ENCODE data around the gene CCNH.

The CCNH gene

DNA sequence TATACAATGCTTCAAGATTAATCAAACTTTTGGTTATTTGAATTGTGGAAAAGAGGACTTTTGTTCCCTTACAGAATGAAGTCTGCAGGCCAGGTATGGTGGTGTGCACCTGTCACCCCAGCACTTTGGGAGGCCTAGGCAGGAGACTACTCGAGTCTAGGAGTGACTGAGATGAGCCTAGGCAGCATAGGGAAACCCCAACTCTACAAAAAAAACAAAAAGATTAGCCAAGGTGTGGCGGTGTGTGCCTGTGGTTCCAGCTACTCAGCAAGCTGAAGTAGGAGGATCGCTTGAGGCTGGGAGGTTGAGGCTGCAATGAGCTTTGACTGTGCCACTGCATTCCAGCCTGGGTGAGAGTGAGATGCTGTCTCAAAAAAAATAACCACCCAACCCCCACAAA, 9.3 kb downstream of the CCNH start (continued):
- TF ChIP-seq, protein P1, sequence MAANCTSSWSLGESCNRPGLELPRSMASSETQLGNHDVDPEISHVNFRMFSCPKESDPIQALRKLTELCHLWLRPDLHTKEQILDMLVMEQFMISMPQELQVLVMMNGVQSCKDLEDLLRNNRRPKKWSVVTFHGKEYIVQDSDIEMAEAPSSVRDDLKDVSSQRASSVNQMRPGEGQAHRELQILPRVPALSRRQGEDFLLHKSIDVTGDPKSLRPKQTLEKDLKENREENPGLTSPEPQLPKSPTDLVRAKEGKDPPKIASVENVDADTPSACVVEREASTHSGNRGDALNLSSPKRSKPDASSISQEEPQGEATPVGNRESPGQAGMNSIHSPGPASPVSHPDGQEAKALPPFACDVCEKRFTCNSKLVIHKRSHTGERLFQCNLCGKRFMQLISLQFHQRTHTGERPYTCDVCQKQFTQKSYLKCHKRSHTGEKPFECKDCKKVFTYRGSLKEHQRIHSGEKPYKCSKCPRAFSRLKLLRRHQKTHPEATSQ (tag by site-specific recombination; IDR thresholded peaks at IDR 0.05) = no peak
- TF ChIP-seq ZNF791 (tag by site-specific recombination; IDR thresholded peaks at IDR 0.05) = no peak
- TF ChIP-seq, protein P2, sequence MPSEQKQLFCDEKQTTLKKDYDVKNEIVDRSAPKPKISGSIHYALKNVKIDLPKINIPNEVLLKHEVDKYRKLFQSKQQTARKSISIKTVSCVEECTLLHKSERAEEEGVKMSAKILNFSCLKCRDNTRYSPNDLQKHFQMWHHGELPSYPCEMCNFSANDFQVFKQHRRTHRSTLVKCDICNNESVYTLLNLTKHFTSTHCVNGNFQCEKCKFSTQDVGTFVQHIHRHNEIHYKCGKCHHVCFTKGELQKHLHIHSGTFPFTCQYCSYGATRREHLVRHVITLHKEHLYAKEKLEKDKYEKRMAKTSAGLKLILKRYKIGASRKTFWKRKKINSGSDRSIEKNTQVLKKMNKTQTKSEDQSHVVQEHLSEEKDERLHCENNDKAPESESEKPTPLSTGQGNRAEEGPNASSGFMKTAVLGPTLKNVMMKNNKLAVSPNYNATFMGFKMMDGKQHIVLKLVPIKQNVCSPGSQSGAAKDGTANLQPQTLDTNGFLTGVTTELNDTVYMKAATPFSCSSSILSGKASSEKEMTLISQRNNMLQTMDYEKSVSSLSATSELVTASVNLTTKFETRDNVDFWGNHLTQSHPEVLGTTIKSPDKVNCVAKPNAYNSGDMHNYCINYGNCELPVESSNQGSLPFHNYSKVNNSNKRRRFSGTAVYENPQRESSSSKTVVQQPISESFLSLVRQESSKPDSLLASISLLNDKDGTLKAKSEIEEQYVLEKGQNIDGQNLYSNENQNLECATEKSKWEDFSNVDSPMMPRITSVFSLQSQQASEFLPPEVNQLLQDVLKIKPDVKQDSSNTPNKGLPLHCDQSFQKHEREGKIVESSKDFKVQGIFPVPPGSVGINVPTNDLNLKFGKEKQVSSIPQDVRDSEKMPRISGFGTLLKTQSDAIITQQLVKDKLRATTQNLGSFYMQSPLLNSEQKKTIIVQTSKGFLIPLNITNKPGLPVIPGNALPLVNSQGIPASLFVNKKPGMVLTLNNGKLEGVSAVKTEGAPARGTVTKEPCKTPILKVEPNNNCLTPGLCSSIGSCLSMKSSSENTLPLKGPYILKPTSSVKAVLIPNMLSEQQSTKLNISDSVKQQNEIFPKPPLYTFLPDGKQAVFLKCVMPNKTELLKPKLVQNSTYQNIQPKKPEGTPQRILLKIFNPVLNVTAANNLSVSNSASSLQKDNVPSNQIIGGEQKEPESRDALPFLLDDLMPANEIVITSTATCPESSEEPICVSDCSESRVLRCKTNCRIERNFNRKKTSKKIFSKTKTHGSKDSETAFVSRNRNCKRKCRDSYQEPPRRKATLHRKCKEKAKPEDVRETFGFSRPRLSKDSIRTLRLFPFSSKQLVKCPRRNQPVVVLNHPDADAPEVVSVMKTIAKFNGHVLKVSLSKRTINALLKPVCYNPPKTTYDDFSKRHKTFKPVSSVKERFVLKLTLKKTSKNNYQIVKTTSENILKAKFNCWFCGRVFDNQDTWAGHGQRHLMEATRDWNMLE (tag by site-specific recombination; conservative IDR thresholded peaks at IDR 0.05; ENCODE audit: low read depth) = no peak

DNA sequence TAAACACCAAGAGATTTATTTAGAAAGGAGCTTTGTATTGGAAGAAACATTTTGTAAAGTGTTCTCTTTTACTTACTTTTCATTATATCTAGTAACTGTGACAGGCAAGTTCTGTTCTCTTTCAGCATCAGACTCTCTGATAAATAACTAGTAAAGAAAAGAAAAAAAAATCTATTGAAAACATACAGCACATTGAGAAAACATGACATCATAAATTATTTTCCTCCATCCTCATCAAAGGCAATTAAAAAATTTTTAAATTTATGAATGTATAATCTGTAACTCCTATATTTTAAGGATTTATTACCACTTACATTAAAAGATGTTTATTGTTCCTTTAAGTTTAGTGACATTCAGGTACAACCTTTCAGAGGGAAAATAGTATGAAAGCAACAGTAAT, 11.1 kb downstream of the CCNH start:
- no peaks in the 10 kb centered on the region for H3K9me3 ChIP-seq (ENCODE audit: control insufficient read depth, insufficient read depth, low read depth, low read length)
- H3K4me3 ChIP-seq (ENCODE audit: low read depth, low read length) = no peak overlapping the region
- no peak overlapping the region for H3K27ac ChIP-seq (ENCODE audit: extremely low read depth, low read depth, low read length)
- CTCF ChIA-PET = interaction anchor here (1.0 to 1.4 kb wide), 2 partner anchors 11 to 520 kb away, joined by 3 read pairs; partner anchors contain the start of gene CCNH
- H3K36me3 ChIP-seq (ENCODE audit: control insufficient read depth in 2 of 2, insufficient read depth in 1 of 2, low read length in 2 of 2) = peaks cover 61 to 97% of the 10 kb centered on the region in 2 experiments
- TF ChIP-seq, protein P3, sequence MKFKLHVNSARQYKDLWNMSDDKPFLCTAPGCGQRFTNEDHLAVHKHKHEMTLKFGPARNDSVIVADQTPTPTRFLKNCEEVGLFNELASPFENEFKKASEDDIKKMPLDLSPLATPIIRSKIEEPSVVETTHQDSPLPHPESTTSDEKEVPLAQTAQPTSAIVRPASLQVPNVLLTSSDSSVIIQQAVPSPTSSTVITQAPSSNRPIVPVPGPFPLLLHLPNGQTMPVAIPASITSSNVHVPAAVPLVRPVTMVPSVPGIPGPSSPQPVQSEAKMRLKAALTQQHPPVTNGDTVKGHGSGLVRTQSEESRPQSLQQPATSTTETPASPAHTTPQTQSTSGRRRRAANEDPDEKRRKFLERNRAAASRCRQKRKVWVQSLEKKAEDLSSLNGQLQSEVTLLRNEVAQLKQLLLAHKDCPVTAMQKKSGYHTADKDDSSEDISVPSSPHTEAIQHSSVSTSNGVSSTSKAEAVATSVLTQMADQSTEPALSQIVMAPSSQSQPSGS (tag by site-specific recombination; IDR thresholded peaks at IDR 0.05; ENCODE audit: low read depth) = peak; percentile 61
- TF ChIP-seq ZFP37 (tag by site-specific recombination; IDR thresholded peaks at IDR 0.05) = no peak
- POLR2A ChIA-PET = no interaction called here
- no peaks in the 10 kb centered on the region for H3K4me1 ChIP-seq (ENCODE audit: control insufficient read depth, insufficient read depth, low read length)

DNA sequence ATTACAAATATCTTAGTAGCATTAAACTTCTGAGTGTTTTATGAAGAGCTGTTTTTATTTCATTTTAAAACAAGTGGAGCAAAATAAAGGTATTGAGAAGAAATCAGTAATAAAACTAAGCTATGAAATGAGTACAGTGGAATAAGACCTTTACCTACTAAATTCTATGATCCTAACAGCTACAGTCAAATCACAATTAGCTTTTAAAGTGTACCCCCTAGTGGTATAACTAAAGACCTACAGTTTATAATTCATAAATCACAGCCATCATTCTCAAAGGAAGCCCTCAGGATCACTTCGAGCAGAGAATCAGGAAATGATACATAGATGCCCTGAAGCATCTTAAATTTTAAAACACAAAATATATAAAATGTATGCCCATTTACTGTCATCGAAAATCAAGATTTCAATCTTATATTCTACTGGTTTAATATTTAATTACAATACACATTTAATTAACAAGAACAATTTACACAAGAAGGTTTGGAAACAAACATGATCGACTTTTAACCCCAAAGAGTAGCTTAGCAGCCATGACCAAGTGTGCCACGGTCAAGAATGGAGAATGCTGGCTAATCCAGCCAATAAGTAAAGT, 12.3 kb downstream of the CCNH start:
- H3K4me1 ChIP-seq (ENCODE audit: control insufficient read depth, insufficient read depth, low read length) = no peaks in the 10 kb centered on the region
- no peak overlapping the region for H3K27ac ChIP-seq (ENCODE audit: extremely low read depth, low read depth, low read length)
- peaks cover 70 to 96% of the 10 kb centered on the region in 2 experiments for H3K36me3 ChIP-seq (ENCODE audit: control insufficient read depth in 2 of 2, insufficient read depth in 1 of 2, low read length in 2 of 2)
- H3K4me3 ChIP-seq (ENCODE audit: low read depth, low read length) = no peak overlapping the region
- ChIA-PET POLR2A (interaction anchor here (0.9 to 1.0 kb wide), 2 partner anchors 12 to 133 kb away, joined by 6 to 7 read pairs; partner anchors contain the start of genes CCNH and RASA1), CTCF (interaction anchor here (0.6 to 2.7 kb wide), 15 partner anchors 10 to 538 kb away, joined by 3 to 31 read pairs (median 4); partner anchors contain the start of gene CCNH)
- no peaks in the 10 kb centered on the region for H3K9me3 ChIP-seq (ENCODE audit: control insufficient read depth, insufficient read depth, low read depth, low read length)
- TF ChIP-seq KLF7 (tag by site-specific recombination; IDR thresholded peaks at IDR 0.05; ENCODE audit: borderline replicate concordance) = no peak
- peak; percentile 76 for TF ChIP-seq ZNF654 (tag by site-specific recombination; IDR thresholded peaks at IDR 0.05; ENCODE audit: low read depth)
- TF ChIP-seq ZNF426 (tag by site-specific recombination; IDR thresholded peaks at IDR 0.05) = 0 out of 2 replicates have a peak, but pooled peaks have one; percentile 7

DNA sequence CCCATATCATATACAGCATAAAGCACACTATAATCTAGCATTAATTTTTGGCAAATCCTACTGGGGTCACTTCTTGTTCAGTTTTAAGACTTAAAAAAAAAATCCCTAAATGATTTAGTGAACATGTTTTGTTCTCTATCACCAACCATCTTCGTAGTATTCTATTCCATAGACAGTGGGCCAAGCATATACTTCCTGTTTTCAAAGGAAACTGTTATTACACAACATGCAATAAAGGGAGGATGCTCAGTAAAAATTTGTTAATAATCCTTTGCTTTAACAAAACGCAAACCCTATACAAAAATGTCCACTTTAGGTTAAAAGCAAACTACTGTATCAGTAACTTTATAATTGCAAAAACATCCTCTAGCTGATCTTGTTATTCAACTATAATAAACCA, 13.0 kb downstream of the CCNH start:
- Histone ChIP-seq H3K4me1 (ENCODE audit: control insufficient read depth, insufficient read depth, low read length) (no peaks in the 10 kb centered on the region), H3K36me3 (ENCODE audit: control insufficient read depth in 2 of 2, insufficient read depth in 1 of 2, low read length in 2 of 2) (peaks cover 74 to 96% of the 10 kb centered on the region in 2 experiments), H3K4me3 (ENCODE audit: low read depth, low read length) (no peak overlapping the region), H3K9me3 (ENCODE audit: control insufficient read depth, insufficient read depth, low read depth, low read length) (no peaks in the 10 kb centered on the region), H3K27ac (ENCODE audit: extremely low read depth, low read depth, low read length) (no peak overlapping the region)
- ChIA-PET CTCF (interaction anchor here (0.6 to 2.7 kb wide), 9 partner anchors 9 to 538 kb away, joined by 3 to 31 read pairs (median 4); no protein-coding TSS in a partner anchor), POLR2A (interaction anchor here (0.9 to 1.0 kb wide), 2 partner anchors 13 to 132 kb away, joined by 6 to 7 read pairs; partner anchors contain the start of genes CCNH and RASA1)
- TF ChIP-seq ZNF138 (tag by site-specific recombination; IDR thresholded peaks at IDR 0.05; ENCODE audit: borderline replicate concordance) (no peak), ZNF664 (tag by site-specific recombination; IDR thresholded peaks at IDR 0.05) (no peak), ZNF169 (tag by site-specific recombination; IDR thresholded peaks at IDR 0.05) (no peak), FEZF1 (tag by site-specific recombination; IDR thresholded peaks at IDR 0.05) (no peak), ZNF132 (tag by site-specific recombination; IDR thresholded peaks at IDR 0.05; ENCODE audit: borderline replicate concordance) (no peak), ZNF10 (tag by site-specific recombination; IDR thresholded peaks at IDR 0.05) (no peak), ZNF768 (tag by site-specific recombination; IDR thresholded peaks at IDR 0.05) (no peak), ZNF423 (tag by site-specific recombination; IDR thresholded peaks at IDR 0.05) (no peak), ZNF558 (tag by site-specific recombination; IDR thresholded peaks at IDR 0.05) (no peak)
- TF ChIP-seq, protein P4, sequence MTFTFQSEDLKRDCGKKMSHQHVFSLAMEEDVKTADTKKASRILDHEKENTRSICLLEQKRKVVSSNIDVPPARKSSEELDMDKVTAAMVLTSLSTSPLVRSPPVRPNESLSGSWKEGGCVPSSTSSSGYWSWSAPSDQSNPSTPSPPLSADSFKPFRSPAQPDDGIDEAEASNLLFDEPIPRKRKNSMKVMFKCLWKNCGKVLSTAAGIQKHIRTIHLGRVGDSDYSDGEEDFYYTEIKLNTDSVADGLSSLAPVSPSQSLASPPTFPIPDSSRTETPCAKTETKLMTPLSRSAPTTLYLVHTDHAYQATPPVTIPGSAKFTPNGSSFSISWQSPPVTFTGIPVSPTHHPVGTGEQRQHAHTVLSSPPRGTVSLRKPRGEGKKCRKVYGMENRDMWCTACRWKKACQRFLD (tag by site-specific recombination; IDR thresholded peaks at IDR 0.05) = no peak
